Stimulated activated naive B cell treated with anti-CD40 and anti-IgM and Interleukin-4, amounts not matched to agents 10 μg/mL and 1 μg/mL and 100 μg/mL, for 72 hours (primary cell): ENCODE measurements around the gene UCP3.
A peak's percentile ranks its signal among the peaks of the same experiment; 100 is the strongest.

Source experiments
- ATAC-seq, 2 donors: fragments of 150-1000 bp; cut with Tn5 transposase; replicated peaks; 2 replicates each; pipeline ENCODE4 v1.10.0; 2021; ENCODE audit warnings: moderate library complexity in 1 of 2
- DNase-seq: peaks from one replicate; pipeline ENCODE4 v3.0.0; 2021
- H3K27ac Mint-ChIP-seq: one replicate; pipeline ENCODE4 v1.8.0; 2022; ENCODE audit warnings: mild to moderate bottlenecking, mixed read lengths
- H3K27me3 Mint-ChIP-seq, 2 donors: one replicate each; pipeline ENCODE4 v1.8.0; 2022; ENCODE audit warnings: mixed read lengths in 2 of 2
- H3K36me3 Mint-ChIP-seq, 2 donors: one replicate each; pipeline ENCODE4 v1.8.0; 2022; ENCODE audit warnings: mixed read lengths in 2 of 2, mild to moderate bottlenecking in 1 of 2
- H3K4me1 Mint-ChIP-seq, 2 donors: one replicate each; pipeline ENCODE4 v1.8.0; 2022; ENCODE audit warnings: mixed read lengths in 2 of 2, mild to moderate bottlenecking in 1 of 2
- H3K4me3 Mint-ChIP-seq, 2 donors: one replicate each; pipeline ENCODE4 v1.8.0; 2022; ENCODE audit warnings: mild to moderate bottlenecking in 2 of 2, mixed read lengths in 2 of 2, moderate library complexity in 1 of 2
- H3K9me3 Mint-ChIP-seq, 2 donors: one replicate each; pipeline ENCODE4 v1.8.0; 2022; ENCODE audit warnings: mixed read lengths in 2 of 2, mild to moderate bottlenecking in 1 of 2

Gene UCP3

GRCh38 chr11:74011360-74012073, 2.6 kb upstream of the UCP3 start:
- H3K4me1 Mint-ChIP-seq = peaks cover 48 to 60% of the 10 kb centered on the region in 2 donors

GRCh38 chr11:74010306-74011300, 1.7 kb upstream of the UCP3 start:
- Mint-ChIP-seq H3K27ac (peak overlapping the region; percentile 93), H3K4me3 (peak overlapping the region; percentile 28 to 49), H3K36me3 (peaks cover 18 to 34% of the 10 kb centered on the region in 2 donors), H3K27me3 (no peaks in the 10 kb centered on the region), H3K9me3 (no peaks in the 10 kb centered on the region), H3K4me1 (peaks cover 44 to 58% of the 10 kb centered on the region in 2 donors)
- DNase-seq = no peak
- ATAC-seq = no peak

More at GRCh38 chr11:74011360-74012073, 2.6 kb upstream of the UCP3 start:
- Mint-ChIP-seq H3K4me3 (peak overlapping the region; percentile 49 to 54), H3K27ac (peak overlapping the region; percentile 93), H3K36me3 (peaks cover 25 to 41% of the 10 kb centered on the region in 2 donors), H3K9me3 (no peaks in the 10 kb centered on the region), H3K27me3 (no peaks in the 10 kb centered on the region)
- DNase-seq (peak; percentile 64), ATAC-seq (peak; percentile 89 to 91)

- peak overlapping the region in 1 of 2 donors; percentile 31 for H3K4me3 Mint-ChIP-seq
- peaks cover 15 to 31% of the 10 kb centered on the region in 2 donors for H3K36me3 Mint-ChIP-seq
- H3K9me3 Mint-ChIP-seq = no peaks in the 10 kb centered on the region
- peaks cover 43 to 58% of the 10 kb centered on the region in 2 donors for H3K4me1 Mint-ChIP-seq
- H3K27me3 Mint-ChIP-seq = no peaks in the 10 kb centered on the region
- ATAC-seq = no peak
- DNase-seq = no peak
- peak overlapping the region; percentile 93 for H3K27ac Mint-ChIP-seq
These were observed 905 bp upstream of the UCP3 start for GRCh38 chr11:74009675-74010305.

GRCh38 chr11:74009230-74009547, 304 bp upstream of the UCP3 start:
- Mint-ChIP-seq H3K4me1 (peaks cover 41 to 54% of the 10 kb centered on the region in 2 donors), H3K9me3 (no peaks in the 10 kb centered on the region), H3K4me3 (no peak overlapping the region), H3K36me3 (peaks cover 14 to 31% of the 10 kb centered on the region in 2 donors), H3K27ac (no peak overlapping the region), H3K27me3 (no peaks in the 10 kb centered on the region)
- no peak for ATAC-seq
- no peak for DNase-seq

GRCh38 chr11:74007691-74008372, 1.1 kb downstream of the UCP3 start:
- H3K9me3 Mint-ChIP-seq = no peaks in the 10 kb centered on the region
- no peak overlapping the region for H3K4me3 Mint-ChIP-seq
- H3K27ac Mint-ChIP-seq = no peak overlapping the region
- ATAC-seq = no peak
- DNase-seq = no peak
- H3K36me3 Mint-ChIP-seq = peaks cover 11 to 41% of the 10 kb centered on the region in 2 donors
- no peaks in the 10 kb centered on the region for H3K27me3 Mint-ChIP-seq
- peaks cover 38 to 51% of the 10 kb centered on the region in 2 donors for H3K4me1 Mint-ChIP-seq

GRCh38 chr11:74006743-74007304, 2.1 kb downstream of the UCP3 start:
- peaks cover 33 to 41% of the 10 kb centered on the region in 2 donors for H3K4me1 Mint-ChIP-seq
- ATAC-seq = no peak

GRCh38 chr11:74005721-74006517, 3.0 kb downstream of the UCP3 start:
- ATAC-seq (no peak), DNase-seq (no peak)
- H3K27me3 Mint-ChIP-seq = no peaks in the 10 kb centered on the region
- H3K4me3 Mint-ChIP-seq = no peak overlapping the region
- H3K4me1 Mint-ChIP-seq = peaks cover 24 to 32% of the 10 kb centered on the region in 2 donors
- no peaks in the 10 kb centered on the region for H3K9me3 Mint-ChIP-seq
- H3K27ac Mint-ChIP-seq = no peak overlapping the region
- peaks cover 5 to 41% of the 10 kb centered on the region in 2 donors for H3K36me3 Mint-ChIP-seq

More at GRCh38 chr11:74006743-74007304, 2.1 kb downstream of the UCP3 start:
- Mint-ChIP-seq H3K9me3 (no peaks in the 10 kb centered on the region), H3K27ac (peak overlapping the region; percentile 68), H3K27me3 (no peaks in the 10 kb centered on the region), H3K36me3 (peaks cover 9 to 46% of the 10 kb centered on the region in 2 donors), H3K4me3 (no peak overlapping the region)
- no peak for DNase-seq

GRCh38 chr11:74004759-74005615, 3.9 kb downstream of the UCP3 start:
- Mint-ChIP-seq H3K36me3 (peaks cover 2 to 32% of the 10 kb centered on the region in 2 donors), H3K27ac (no peak overlapping the region), H3K9me3 (no peaks in the 10 kb centered on the region), H3K27me3 (no peaks in the 10 kb centered on the region), H3K4me1 (peaks cover 16 to 25% of the 10 kb centered on the region in 2 donors), H3K4me3 (no peak overlapping the region)
- ATAC-seq (peak; percentile 90 to 94), DNase-seq (no peak)

- H3K27ac Mint-ChIP-seq = no peak overlapping the region
- H3K27me3 Mint-ChIP-seq = no peaks in the 10 kb centered on the region
- ATAC-seq = no peak
- no peak for DNase-seq
- no peak overlapping the region for H3K4me3 Mint-ChIP-seq
- H3K36me3 Mint-ChIP-seq = peaks cover 2 to 27% of the 10 kb centered on the region in 2 donors
- H3K4me1 Mint-ChIP-seq = peaks cover 19 to 32% of the 10 kb centered on the region in 2 donors
- H3K9me3 Mint-ChIP-seq = no peaks in the 10 kb centered on the region
These were observed 4.7 kb downstream of the UCP3 start for GRCh38 chr11:74004046-74004695.

- no peaks in the 10 kb centered on the region for H3K27me3 Mint-ChIP-seq
- no peak for ATAC-seq
- H3K4me3 Mint-ChIP-seq = no peak overlapping the region
- DNase-seq = no peak
- peaks cover 17 to 34% of the 10 kb centered on the region in 2 donors for H3K4me1 Mint-ChIP-seq
- H3K36me3 Mint-ChIP-seq = peaks cover 2 to 27% of the 10 kb centered on the region in 2 donors
- no peak overlapping the region for H3K27ac Mint-ChIP-seq
- no peaks in the 10 kb centered on the region for H3K9me3 Mint-ChIP-seq
These were observed 6.1 kb downstream of the UCP3 start for GRCh38 chr11:74002832-74003231.

GRCh38 chr11:74001822-74002286, 7.0 kb downstream of the UCP3 start:
- no peak for DNase-seq
- Mint-ChIP-seq H3K36me3 (peaks cover 2 to 27% of the 10 kb centered on the region in 2 donors), H3K4me1 (peaks cover 22 to 44% of the 10 kb centered on the region in 2 donors), H3K27me3 (no peaks in the 10 kb centered on the region), H3K4me3 (no peak overlapping the region), H3K9me3 (no peaks in the 10 kb centered on the region), H3K27ac (peak overlapping the region; percentile 16)
- ATAC-seq = no peak
